HCT116 (cell line): ENCODE measurements around the gene CARMIL1. TPM values are rescaled to one million over a fixed set of nuclear protein-coding genes. Genes with fewer than 3 reads are reported as not detected.

Experiments used
- ATAC-seq: fragments of 200-7000 bp; cut with Tn5 transposase; 2 replicates; pipeline ENCODE4 v1.9.1; 2020; ENCODE audit warnings: mild to moderate bottlenecking, moderate library complexity
- BruUV-seq: library from RNA; stranded (reverse); fragments of 400-500 nt; replicated peaks from 2 replicates; lab custom pipeline; 2021; lab: Mats Ljungman, UMichigan
- CTCF ChIA-PET: fragments of 300-600 bp; sonication (Branson Sonifier 250); formaldehyde crosslinking; loops from one replicate; lab custom pipeline; 2021; ENCODE audit warnings: antibody characterized with exemption; lab: Charles Lee
- POLR2A ChIA-PET: fragments of 300-600, 350-600 bp; sonication (Branson Sonifier 250); formaldehyde crosslinking; loops from one replicate; lab custom pipeline; 2021; ENCODE audit warnings: antibody characterized with exemption; lab: Charles Lee
- RAD21 ChIA-PET, 2 experiments: fragments of 300-600 bp; sonication (Branson Sonifier 250); formaldehyde crosslinking; loops; one replicate each; lab custom pipeline; 2023; ENCODE audit warnings: low total read pairs in 2 of 2; ENCODE audit not compliant: uncharacterized antibody in 2 of 2, unreplicated experiment in 2 of 2, low non-redundant PET in 1 of 2; lab: Charles Lee
- DNase-seq: peaks from one replicate; pipeline ENCODE4 v3.0.0-alpha.2; 2010; ENCODE audit warnings: low read depth, low spot score
- H2AFZ ChIP-seq: fragments of 200-600 bp; shearing (Covaris generic), sonication (generic); 2 replicates; pipeline ENCODE4 v1.6.1; 2017; ENCODE audit warnings: low read depth, mixed run types, mixed read lengths, antibody characterized with exemption, low read length; ENCODE audit not compliant: poor library complexity, severe bottlenecking
- H3K27ac ChIP-seq: 2 replicates; pipeline ENCODE4 v1.5.1; 2012; ENCODE audit warnings: low read depth, low read length
- H3K27me3 ChIP-seq: fragments of 200-600 bp; sonication (generic); 2 replicates; pipeline ENCODE4 v1.6.1; 2016; ENCODE audit warnings: mixed run types, low read length, mixed read lengths; ENCODE audit not compliant: insufficient read depth
- H3K36me3 ChIP-seq, 2 experiments: fragments of 200-500 bp in 1 of 2; fragments of 200-600 bp in 1 of 2; sonication (Bioruptor generic) in 1 of 2; sonication (generic) in 1 of 2; 2 replicates each; pipeline versions ENCODE4 v1.5.1 to v1.6.1; 2014 to 2016; ENCODE audit warnings: low read length in 2 of 2, inconsistent platforms in 1 of 2, mixed read lengths in 1 of 2, mixed run types in 1 of 2; ENCODE audit not compliant: insufficient read depth in 2 of 2, control insufficient read depth in 1 of 2
- H3K4me1 ChIP-seq, 2 experiments: fragments of 200-600 bp in 1 of 2; sonication (generic) in 1 of 2; 2 replicates each; pipeline versions ENCODE4 v1.5.1 to v1.6.1; 2012 to 2017; ENCODE audit warnings: low read length in 2 of 2, inconsistent platforms in 1 of 2, mild to moderate bottlenecking in 1 of 2, mixed read lengths in 1 of 2, mixed run types in 1 of 2, moderate library complexity in 1 of 2; ENCODE audit not compliant: insufficient read depth in 2 of 2, control insufficient read depth in 1 of 2
- H3K4me2 ChIP-seq: fragments of 200-600 bp; sonication (generic); 2 replicates; pipeline ENCODE4 v1.6.1; 2017; ENCODE audit warnings: mixed run types, low read length, mixed read lengths
- H3K4me3 ChIP-seq, 2 experiments: fragments of 200-600 bp in 1 of 2; sonication (generic) in 1 of 2; replicated peaks in 1 of 2; 2 replicates each; pipeline ENCODE4 v1.5.1; 2011 to 2016; ENCODE audit warnings: low read length in 2 of 2, control low read depth in 1 of 2, low read depth in 1 of 2, mild to moderate bottlenecking in 1 of 2, mixed read lengths in 1 of 2, mixed run types in 1 of 2
- H3K79me2 ChIP-seq: fragments of 200-600 bp; sonication (generic); 2 replicates; pipeline ENCODE4 v1.6.1; 2017; ENCODE audit warnings: mild to moderate bottlenecking, mixed run types, low read length, moderate library complexity, mixed read lengths; ENCODE audit not compliant: insufficient read depth
- H3K9ac ChIP-seq: fragments of 200-600 bp; sonication (generic); 2 replicates; pipeline ENCODE4 v1.6.1; 2016; ENCODE audit warnings: low read length, mixed read lengths
- H3K9me2 ChIP-seq: fragments of 200-600 bp; sonication (generic), shearing (Covaris generic); 2 replicates; pipeline ENCODE4 v1.6.1; 2017; ENCODE audit warnings: mixed run types, mild to moderate bottlenecking, moderate library complexity; ENCODE audit not compliant: insufficient read depth
- H3K9me3 ChIP-seq, 2 experiments: fragments of 200-500 bp in 1 of 2; fragments of 200-600 bp in 1 of 2; sonication (Bioruptor generic) in 1 of 2; sonication (generic) in 1 of 2; 2 replicates each; pipeline ENCODE4 v1.6.1; 2014 to 2017; ENCODE audit warnings: low read length in 2 of 2, mixed read lengths in 2 of 2, inconsistent platforms in 1 of 2, low read depth in 1 of 2, mild to moderate bottlenecking in 1 of 2, mixed run types in 1 of 2, moderate library complexity in 1 of 2; ENCODE audit not compliant: control insufficient read depth in 1 of 2, insufficient read depth in 1 of 2
- H4K20me1 ChIP-seq: fragments of 200-600 bp; sonication (generic), shearing (Covaris generic); 2 replicates; pipeline ENCODE4 v1.6.1; 2017; ENCODE audit warnings: mixed run types, mild to moderate bottlenecking, moderate library complexity; ENCODE audit not compliant: insufficient read depth
- ATF3 ChIP-seq: IDR thresholded peaks from 2 replicates; pipeline ENCODE4 v1.6.1; 2012
- EZH2 ChIP-seq: fragments of 200-600 bp; sonication (generic); IDR thresholded peaks from 2 replicates; pipeline ENCODE4 v1.6.1; 2017; ENCODE audit warnings: antibody characterized with exemption, mixed run types
- RAD21 ChIP-seq: IDR thresholded peaks from 2 replicates; pipeline ENCODE4 v1.6.1; 2012; ENCODE audit warnings: low read depth, mild to moderate bottlenecking
- SRF ChIP-seq: IDR thresholded peaks from 2 replicates; pipeline ENCODE4 v1.6.1; 2012; ENCODE audit warnings: low read depth
- ZFX ChIP-seq: fragments of 450-650 bp; IDR thresholded peaks from 2 replicates; pipeline ENCODE4 v1.6.1; 2017
- intact Hi-C: fragments of 100-400 bp; cut with micrococcal nuclease; formaldehyde crosslinking; loops from 2 replicates; pipeline ENCODE4 v1.10.0; 2022
- total RNA-seq: library from RNA; stranded (reverse); gene quantifications from one replicate; pipeline ENCODE4 v1.2.1, GENCODE V29; 2021; ENCODE audit not compliant: unreplicated experiment
- TF ChIP-seq, protein P1 (sequence below): IDR thresholded peaks from 2 replicates; pipeline ENCODE4 v1.6.1; 2012; ENCODE audit warnings: low read depth

Gene CARMIL1
- total RNA-seq, 1 experiment from 2014 or later: 21.7 TPM

- H3K36me3 ChIP-seq: no peaks in the 10 kb centered on the region
- no peaks in the 10 kb centered on the region for H3K9me2 ChIP-seq
- ChIA-PET RAD21 (no interaction called here), CTCF (no interaction called here), POLR2A (no interaction called here)
- H3K4me3 ChIP-seq: no peak overlapping the region
- H3K9ac ChIP-seq: no peak overlapping the region
- ATAC-seq (no peak), DNase-seq (no peak)
- intact Hi-C loops: no loop called here
- H3K79me2 ChIP-seq: no peaks in the 10 kb centered on the region
- no peaks in the 10 kb centered on the region for H3K9me3 ChIP-seq
- BruUV-seq: no TSS peak
- no peak overlapping the region for H3K27ac ChIP-seq
- H4K20me1 ChIP-seq: no peaks in the 10 kb centered on the region
- H2AFZ ChIP-seq: no peak overlapping the region
- no peak overlapping the region for H3K4me2 ChIP-seq
- no peaks in the 10 kb centered on the region for H3K27me3 ChIP-seq
- no peak for TF ChIP-seq ZFX
- TF ChIP-seq EZH2: no peak
- TF ChIP-seq RAD21: no peak
- no peak for TF ChIP-seq SRF
- TF ChIP-seq, protein P1, sequence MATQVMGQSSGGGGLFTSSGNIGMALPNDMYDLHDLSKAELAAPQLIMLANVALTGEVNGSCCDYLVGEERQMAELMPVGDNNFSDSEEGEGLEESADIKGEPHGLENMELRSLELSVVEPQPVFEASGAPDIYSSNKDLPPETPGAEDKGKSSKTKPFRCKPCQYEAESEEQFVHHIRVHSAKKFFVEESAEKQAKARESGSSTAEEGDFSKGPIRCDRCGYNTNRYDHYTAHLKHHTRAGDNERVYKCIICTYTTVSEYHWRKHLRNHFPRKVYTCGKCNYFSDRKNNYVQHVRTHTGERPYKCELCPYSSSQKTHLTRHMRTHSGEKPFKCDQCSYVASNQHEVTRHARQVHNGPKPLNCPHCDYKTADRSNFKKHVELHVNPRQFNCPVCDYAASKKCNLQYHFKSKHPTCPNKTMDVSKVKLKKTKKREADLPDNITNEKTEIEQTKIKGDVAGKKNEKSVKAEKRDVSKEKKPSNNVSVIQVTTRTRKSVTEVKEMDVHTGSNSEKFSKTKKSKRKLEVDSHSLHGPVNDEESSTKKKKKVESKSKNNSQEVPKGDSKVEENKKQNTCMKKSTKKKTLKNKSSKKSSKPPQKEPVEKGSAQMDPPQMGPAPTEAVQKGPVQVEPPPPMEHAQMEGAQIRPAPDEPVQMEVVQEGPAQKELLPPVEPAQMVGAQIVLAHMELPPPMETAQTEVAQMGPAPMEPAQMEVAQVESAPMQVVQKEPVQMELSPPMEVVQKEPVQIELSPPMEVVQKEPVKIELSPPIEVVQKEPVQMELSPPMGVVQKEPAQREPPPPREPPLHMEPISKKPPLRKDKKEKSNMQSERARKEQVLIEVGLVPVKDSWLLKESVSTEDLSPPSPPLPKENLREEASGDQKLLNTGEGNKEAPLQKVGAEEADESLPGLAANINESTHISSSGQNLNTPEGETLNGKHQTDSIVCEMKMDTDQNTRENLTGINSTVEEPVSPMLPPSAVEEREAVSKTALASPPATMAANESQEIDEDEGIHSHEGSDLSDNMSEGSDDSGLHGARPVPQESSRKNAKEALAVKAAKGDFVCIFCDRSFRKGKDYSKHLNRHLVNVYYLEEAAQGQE: no peak
- no peak for TF ChIP-seq ATF3
- TF ChIP-seq, all 23 proteins: peak for 0
- H3K4me1 ChIP-seq: no peaks in the 10 kb centered on the region
These were observed 245.9 kb downstream of the CARMIL1 start for GRCh38 chr6:25525078-25525477.
